HEK293T (cell line): ENCODE measurements around the gene PDE6A.

Experiments used
- CTCF ChIA-PET: fragments of 350-600 bp; formaldehyde crosslinking; extraction: SDS; loops from one replicate; lab custom pipeline; 2021; ENCODE audit warnings: antibody characterized with exemption, inconsistent platforms; lab: Yijun Ruan, JAX
- POLR2A ChIA-PET: fragments of 350-600 bp; formaldehyde crosslinking; extraction: SDS; loops from one replicate; lab custom pipeline; 2020; ENCODE audit warnings: antibody characterized with exemption, inconsistent platforms; lab: Yijun Ruan, JAX
- DNase-seq: peaks from one replicate; pipeline ENCODE4 v3.0.0; 2012; ENCODE audit warnings: mixed read lengths; ENCODE audit errors: extremely low spot score
- ARNT ChIP-seq: fragments of 450-650 bp; IDR thresholded peaks from 2 replicates; pipeline ENCODE4 v1.6.1; 2017; ENCODE audit warnings: mild to moderate bottlenecking
- BHLHE40 ChIP-seq: fragments of 450-650 bp; IDR thresholded peaks from 2 replicates; pipeline ENCODE4 v1.6.1; 2016; ENCODE audit warnings: mild to moderate bottlenecking, moderate library complexity, borderline replicate concordance
- CTBP1 ChIP-seq: fragments of 450-650 bp; IDR thresholded peaks from 2 replicates; pipeline ENCODE4 v1.6.1; 2016; ENCODE audit warnings: borderline replicate concordance
- ELF4 ChIP-seq: fragments of 450-650 bp; IDR thresholded peaks from 2 replicates; pipeline ENCODE4 v1.6.1; 2017; ENCODE audit warnings: antibody characterized with exemption
- FOXA1 ChIP-seq: fragments of 450-650 bp; IDR thresholded peaks from 2 replicates; pipeline ENCODE4 v1.6.1; 2016; ENCODE audit warnings: mild to moderate bottlenecking
- FOXK2 ChIP-seq: fragments of 450-650 bp; IDR thresholded peaks from 2 replicates; pipeline ENCODE4 v1.6.1; 2016; ENCODE audit warnings: mild to moderate bottlenecking
- FOXM1 ChIP-seq: fragments of 450-650 bp; IDR thresholded peaks from 2 replicates; pipeline ENCODE4 v1.6.1; 2017; ENCODE audit warnings: mild to moderate bottlenecking, borderline replicate concordance
- HDGF ChIP-seq: fragments of 450-650 bp; IDR thresholded peaks from 2 replicates; pipeline ENCODE4 v1.6.1; 2017; ENCODE audit warnings: antibody characterized with exemption, borderline replicate concordance
- L3MBTL2 ChIP-seq: fragments of 450-650 bp; conservative IDR thresholded peaks from 2 replicates; pipeline ENCODE4 v1.6.1; 2016; ENCODE audit warnings: mild to moderate bottlenecking
- LEF1 ChIP-seq: fragments of 450-650 bp; IDR thresholded peaks from 2 replicates; pipeline ENCODE4 v1.6.1; 2017; ENCODE audit warnings: mild to moderate bottlenecking, borderline replicate concordance
- NFRKB ChIP-seq: fragments of 450-650 bp; IDR thresholded peaks from 2 replicates; pipeline ENCODE4 v1.6.1; 2016; ENCODE audit warnings: mild to moderate bottlenecking, moderate library complexity
- SP1 ChIP-seq: fragments of 450-650 bp; IDR thresholded peaks from 2 replicates; pipeline ENCODE4 v1.6.1; 2017
- SUZ12 ChIP-seq: fragments of 450-650 bp; IDR thresholded peaks from 2 replicates; pipeline ENCODE4 v1.6.1; 2016; ENCODE audit warnings: mild to moderate bottlenecking
- TARDBP ChIP-seq: fragments of 450-650 bp; IDR thresholded peaks from 2 replicates; pipeline ENCODE4 v1.6.1; 2016
- ZNF384 ChIP-seq: fragments of 450-650 bp; IDR thresholded peaks from 2 replicates; pipeline ENCODE4 v1.6.1; 2016
- TF ChIP-seq, protein P1 (sequence below): fragments of 450-650 bp; IDR thresholded peaks from 2 replicates; pipeline ENCODE4 v1.6.1; 2016

PDE6A gene

DNA sequence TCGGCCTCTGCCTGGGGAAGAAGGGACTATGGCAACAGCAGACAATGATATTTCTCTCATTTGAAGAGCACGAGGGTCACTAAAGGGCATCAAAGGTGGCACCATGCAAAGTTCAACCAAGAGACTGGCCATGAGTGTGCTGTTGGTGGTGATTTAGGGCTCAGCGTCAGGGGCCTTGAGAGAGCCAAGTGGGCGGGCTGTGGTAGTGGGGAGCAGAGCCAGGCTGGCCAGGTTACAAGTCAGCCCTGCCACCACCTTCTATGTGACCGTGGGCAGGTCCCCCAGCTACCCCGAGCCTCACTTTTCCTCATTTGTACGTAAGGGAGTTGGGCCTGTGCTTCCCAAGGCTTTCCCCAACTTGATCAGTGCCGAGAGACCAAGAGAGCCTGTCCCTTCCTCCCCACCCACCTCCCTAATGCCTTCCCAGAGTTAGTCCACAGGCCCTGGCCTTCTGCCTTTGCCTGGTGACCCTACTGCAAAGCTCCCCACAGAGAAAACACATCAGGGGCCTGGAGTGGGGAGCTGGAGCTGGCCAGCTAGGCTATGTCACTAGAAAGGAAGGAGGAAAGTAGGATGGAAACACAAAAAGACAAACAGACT lies 104.3 kb downstream of the PDE6A start:
- DNase-seq = no peak
- TF ChIP-seq HDGF (no peak), BHLHE40 (no peak), FOXK2 (no peak), ELF4 (no peak), SP1 (no peak), LEF1 (no peak), FOXM1 (no peak), ARNT (no peak), ZNF384 (no peak), SUZ12 (no peak)
- TF ChIP-seq, protein P1, sequence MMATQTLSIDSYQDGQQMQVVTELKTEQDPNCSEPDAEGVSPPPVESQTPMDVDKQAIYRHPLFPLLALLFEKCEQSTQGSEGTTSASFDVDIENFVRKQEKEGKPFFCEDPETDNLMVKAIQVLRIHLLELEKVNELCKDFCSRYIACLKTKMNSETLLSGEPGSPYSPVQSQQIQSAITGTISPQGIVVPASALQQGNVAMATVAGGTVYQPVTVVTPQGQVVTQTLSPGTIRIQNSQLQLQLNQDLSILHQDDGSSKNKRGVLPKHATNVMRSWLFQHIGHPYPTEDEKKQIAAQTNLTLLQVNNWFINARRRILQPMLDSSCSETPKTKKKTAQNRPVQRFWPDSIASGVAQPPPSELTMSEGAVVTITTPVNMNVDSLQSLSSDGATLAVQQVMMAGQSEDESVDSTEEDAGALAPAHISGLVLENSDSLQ = no peak
- CTCF ChIA-PET = no interaction called here
- POLR2A ChIA-PET = no interaction called here

DNA sequence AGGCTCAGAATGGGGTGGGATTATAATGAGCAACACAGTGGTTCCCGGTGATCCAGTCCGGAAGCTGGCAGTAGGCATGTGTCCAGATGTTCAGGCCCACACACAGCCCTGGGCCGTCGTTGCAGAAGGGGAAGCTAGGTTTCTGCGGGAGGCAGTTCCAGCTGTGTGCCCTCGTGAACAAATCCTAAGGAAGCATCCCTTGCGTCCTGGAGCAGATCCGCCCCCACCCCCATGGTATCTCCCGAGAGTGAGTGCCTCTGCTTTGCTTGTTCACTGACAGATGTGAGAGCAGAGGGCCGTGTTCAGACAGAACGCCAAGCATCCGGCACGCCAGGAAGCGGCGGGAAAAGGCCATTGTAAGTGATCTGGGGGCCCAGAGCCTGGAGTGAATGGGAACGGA lies 104.8 kb downstream of the PDE6A start:
- CTCF ChIA-PET = interaction anchor here (1.0 to 3.7 kb wide), 3 partner anchors 121 to 204 kb away, joined by 4 to 21 read pairs (median 18); partner anchors contain the start of gene SLC26A2
- no peak for TF ChIP-seq FOXM1
- TF ChIP-seq LEF1 = no peak
- TF ChIP-seq SUZ12 = no peak
- no peak for TF ChIP-seq L3MBTL2
- TF ChIP-seq ZNF384 = no peak
- TF ChIP-seq, protein P1 = no peak
- no peak for TF ChIP-seq SP1
- TF ChIP-seq TARDBP = no peak
- TF ChIP-seq HDGF = no peak
- TF ChIP-seq FOXK2 = no peak
- TF ChIP-seq CTBP1 = no peak
- TF ChIP-seq NFRKB = no peak
- no peak for TF ChIP-seq BHLHE40
- TF ChIP-seq ARNT = no peak
- no peak for TF ChIP-seq FOXA1
- TF ChIP-seq ELF4 = no peak
- POLR2A ChIA-PET = interaction anchor here (2.3 kb wide), 1 partner anchor 121 kb away, joined by 12 read pairs; the partner anchor contains the start of gene SLC26A2
- no peak for DNase-seq

- DNase-seq = no peak
- TF ChIP-seq BHLHE40 = no peak
- no peak for TF ChIP-seq TARDBP
- TF ChIP-seq SP1 = no peak
- TF ChIP-seq FOXM1 = no peak
- no peak for TF ChIP-seq L3MBTL2
- no peak for TF ChIP-seq ARNT
- no peak for TF ChIP-seq CTBP1
- TF ChIP-seq HDGF = no peak
- TF ChIP-seq ELF4 = no peak
- TF ChIP-seq FOXK2 = no peak
- CTCF ChIA-PET = interaction anchor here (0.6 to 3.7 kb wide), 5 partner anchors 14 to 203 kb away, joined by 3 to 21 read pairs (median 7); partner anchors contain the start of gene SLC26A2
- POLR2A ChIA-PET = interaction anchor here (1.3 to 2.3 kb wide), 3 partner anchors 121 to 161 kb away, joined by 4 to 12 read pairs (median 6); partner anchors contain the start of genes HMGXB3, SLC26A2 and TIGD6
These were observed 105.5 kb downstream of the PDE6A start for GRCh38 chr5:149838881-149839739.

- no peak for TF ChIP-seq TARDBP
- no peak for TF ChIP-seq ZNF384
- no peak for TF ChIP-seq HDGF
- TF ChIP-seq BHLHE40 = no peak
- no peak for TF ChIP-seq ELF4
- CTCF ChIA-PET = interaction anchor here (0.8 to 3.7 kb wide), 6 partner anchors 10 to 153 kb away, joined by 3 to 21 read pairs (median 5); partner anchors contain the start of gene SLC26A2
- POLR2A ChIA-PET = interaction anchor here (1.0 to 2.3 kb wide), 4 partner anchors 123 to 162 kb away, joined by 3 to 12 read pairs (median 5); partner anchors contain the start of genes HMGXB3, SLC26A2 and TIGD6
- peak; percentile 70 for DNase-seq
These were observed 106.8 kb downstream of the PDE6A start for GRCh38 chr5:149837680-149838269.

DNA sequence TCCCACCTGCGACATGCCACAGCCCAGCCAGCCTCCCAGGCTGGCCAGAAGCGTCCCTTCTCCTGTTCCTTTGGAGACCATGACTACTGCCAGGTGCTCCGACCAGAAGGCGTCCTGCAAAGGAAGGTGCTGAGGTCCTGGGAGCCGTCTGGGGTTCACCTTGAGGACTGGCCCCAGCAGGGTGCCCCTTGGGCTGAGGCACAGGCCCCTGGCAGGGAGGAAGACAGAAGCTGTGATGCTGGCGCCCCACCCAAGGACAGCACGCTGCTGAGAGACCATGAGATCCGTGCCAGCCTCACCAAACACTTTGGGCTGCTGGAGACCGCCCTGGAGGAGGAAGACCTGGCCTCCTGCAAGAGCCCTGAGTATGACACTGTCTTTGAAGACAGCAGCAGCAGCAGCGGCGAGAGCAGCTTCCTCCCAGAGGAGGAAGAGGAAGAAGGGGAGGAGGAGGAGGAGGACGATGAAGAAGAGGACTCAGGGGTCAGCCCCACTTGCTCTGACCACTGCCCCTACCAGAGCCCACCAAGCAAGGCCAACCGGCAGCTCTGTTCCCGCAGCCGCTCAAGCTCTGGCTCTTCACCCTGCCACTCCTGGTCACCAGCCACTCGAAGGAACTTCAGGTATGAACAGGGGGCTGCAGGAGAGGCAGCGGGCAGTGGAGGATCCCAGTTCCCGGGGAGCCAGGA lies 108.0 kb downstream of the PDE6A start:
- no peak for DNase-seq

More for the DNA sequence above, 108.0 kb downstream of the PDE6A start:
- ChIA-PET CTCF (interaction anchor here (0.7 to 3.7 kb wide), 7 partner anchors 15 to 273 kb away, joined by 3 to 21 read pairs (median 6); partner anchors contain the start of gene SLC26A2), POLR2A (interaction anchor here (0.7 to 1.3 kb wide), 2 partner anchors 124 to 160 kb away, joined by 3 to 4 read pairs; partner anchors contain the start of gene SLC26A2)
- TF ChIP-seq LEF1 (no peak), FOXM1 (no peak), CTBP1 (no peak), SP1 (no peak), FOXK2 (no peak), TARDBP (no peak), BHLHE40 (no peak), NFRKB (no peak), ZNF384 (no peak), SUZ12 (no peak)
- TF ChIP-seq, protein P1 = no peak
